DOHH2 (cell line): ENCODE results near the gene LRRC8B.

ENCODE experiments used
- H3F3A ChIP-seq: fragments of 200-600 bp; sonication (generic), shearing (Covaris generic); 2 replicates; pipeline ENCODE4 v1.6.0; 2016; ENCODE audit warnings: antibody characterized with exemption, mild to moderate bottlenecking; ENCODE audit not compliant: control insufficient read depth, insufficient read depth
- H3K27ac ChIP-seq: fragments of 200-600 bp; sonication (generic); 2 replicates; pipeline ENCODE4 v1.5.1; 2014; ENCODE audit warnings: low read depth, mild to moderate bottlenecking, low read length, moderate library complexity
- H3K27me3 ChIP-seq: fragments of 200-600 bp; sonication (generic); 2 replicates; pipeline ENCODE4 v1.6.1; 2014; ENCODE audit warnings: mild to moderate bottlenecking, low read length, mixed read lengths; ENCODE audit not compliant: control insufficient read depth
- H3K36me3 ChIP-seq: fragments of 200-600 bp; sonication (generic); 2 replicates; pipeline ENCODE4 v1.6.1; 2014; ENCODE audit warnings: mild to moderate bottlenecking, low read length, moderate library complexity, mixed read lengths; ENCODE audit not compliant: control insufficient read depth
- H3K4me1 ChIP-seq: fragments of 200-600 bp; sonication (generic); 2 replicates; pipeline ENCODE4 v1.6.1; 2014; ENCODE audit warnings: mild to moderate bottlenecking, low read length, mixed read lengths; ENCODE audit not compliant: control insufficient read depth
- H3K4me2 ChIP-seq: fragments of 200-600 bp; sonication (generic); 2 replicates; pipeline ENCODE4 v1.6.0; 2014; ENCODE audit warnings: mild to moderate bottlenecking, low read length, moderate library complexity
- H3K4me3 ChIP-seq: fragments of 200-600 bp; sonication (generic); 2 replicates; pipeline ENCODE4 v1.5.1; 2014; ENCODE audit warnings: mild to moderate bottlenecking, low read length, mixed read lengths
- H3K79me2 ChIP-seq: fragments of 200-600 bp; sonication (generic); 2 replicates; pipeline ENCODE4 v1.6.1; 2014; ENCODE audit warnings: mild to moderate bottlenecking, low read length, mixed read lengths; ENCODE audit not compliant: control insufficient read depth
- H3K9me2 ChIP-seq: fragments of 200-600 bp; sonication (generic); replicated peaks from 2 replicates; pipeline ENCODE4 v1.6.1; 2014; ENCODE audit warnings: mild to moderate bottlenecking, low read length, mixed read lengths; ENCODE audit not compliant: control insufficient read depth
- H3K9me3 ChIP-seq: fragments of 200-600 bp; sonication (generic); 2 replicates; pipeline ENCODE4 v1.6.1; 2014; ENCODE audit warnings: antibody characterized with exemption, low read length, mixed read lengths; ENCODE audit not compliant: control insufficient read depth, insufficient read depth
- H4K20me1 ChIP-seq: fragments of 200-600 bp; sonication (generic); 2 replicates; pipeline ENCODE4 v1.6.0; 2014; ENCODE audit warnings: low read depth, mild to moderate bottlenecking, antibody characterized with exemption, low read length, moderate library complexity; ENCODE audit not compliant: control insufficient read depth, insufficient read depth
- CTCF ChIP-seq: fragments of 200-600 bp; sonication (generic); IDR thresholded peaks from one replicate; pipeline ENCODE4 v1.5.1; 2014; ENCODE audit warnings: antibody characterized with exemption, mild to moderate bottlenecking, low read depth, low read length; ENCODE audit not compliant: poor library complexity, severe bottlenecking
- EZH2phosphoT487 ChIP-seq: fragments of 200-600 bp; sonication (generic); IDR thresholded peaks from 2 replicates; pipeline ENCODE4 v1.6.1; 2017; ENCODE audit warnings: borderline replicate concordance, mild to moderate bottlenecking, antibody characterized with exemption, low read length, moderate library complexity, mixed read lengths

The LRRC8B gene

GRCh38 chr1:89575207-89575606 lies 50.6 kb downstream of the LRRC8B start:
- Histone ChIP-seq H3K79me2 (no peaks in the 10 kb centered on the region), H3F3A (no peaks in the 10 kb centered on the region), H3K4me1 (peaks cover 31% of the 10 kb centered on the region), H3K36me3 (peaks cover 9% of the 10 kb centered on the region; the same call in 1 of the 2 replicates), H3K9me2 (no peaks in the 10 kb centered on the region), H3K9me3 (no peaks in the 10 kb centered on the region; the same call in 1 of the 2 replicates), H3K4me3 (no peak overlapping the region), H4K20me1 (no peaks in the 10 kb centered on the region), H3K27ac (no peak overlapping the region), H3K4me2 (no peak overlapping the region), H3K27me3 (no peaks in the 10 kb centered on the region)
- TF ChIP-seq CTCF, result no peak
- no peak for TF ChIP-seq EZH2phosphoT487

GRCh38 chr1:89576013-89576412 lies 51.4 kb downstream of the LRRC8B start:
- Histone ChIP-seq H3K27ac (no peak overlapping the region), H3K4me1 (peaks cover 25% of the 10 kb centered on the region), H3K4me3 (no peak overlapping the region), H3K36me3 (peaks cover 6% of the 10 kb centered on the region; the same call in 1 of the 2 replicates), H4K20me1 (no peaks in the 10 kb centered on the region), H3K4me2 (no peak overlapping the region), H3K27me3 (no peaks in the 10 kb centered on the region), H3F3A (no peaks in the 10 kb centered on the region), H3K79me2 (no peaks in the 10 kb centered on the region), H3K9me3 (no peaks in the 10 kb centered on the region; the same call in 1 of the 2 replicates), H3K9me2 (no peaks in the 10 kb centered on the region)
- TF ChIP-seq CTCF, result no peak
- no peak for TF ChIP-seq EZH2phosphoT487

- peaks cover 11% of the 10 kb centered on the region for H3K36me3 ChIP-seq
- H3F3A ChIP-seq, result no peaks in the 10 kb centered on the region
- no peaks in the 10 kb centered on the region for H4K20me1 ChIP-seq
- H3K4me3 ChIP-seq, result no peak overlapping the region
- H3K9me2 ChIP-seq, result no peaks in the 10 kb centered on the region
- peak overlapping the region; percentile 54; the same call in 1 of the 2 replicates for H3K4me2 ChIP-seq
- no peaks in the 10 kb centered on the region for H3K9me3 ChIP-seq
- TF ChIP-seq CTCF (no peak), EZH2phosphoT487 (no peak)
- H3K27me3 ChIP-seq, result no peaks in the 10 kb centered on the region
- no peaks in the 10 kb centered on the region for H3K79me2 ChIP-seq
- H3K27ac ChIP-seq, result no peak overlapping the region
- H3K4me1 ChIP-seq, result peaks cover 19% of the 10 kb centered on the region
Measured at GRCh38 chr1:89578151-89578550, 53.5 kb downstream of the LRRC8B start.
